ENCODE results near the gene HHAT.

The HHAT gene

DNA sequence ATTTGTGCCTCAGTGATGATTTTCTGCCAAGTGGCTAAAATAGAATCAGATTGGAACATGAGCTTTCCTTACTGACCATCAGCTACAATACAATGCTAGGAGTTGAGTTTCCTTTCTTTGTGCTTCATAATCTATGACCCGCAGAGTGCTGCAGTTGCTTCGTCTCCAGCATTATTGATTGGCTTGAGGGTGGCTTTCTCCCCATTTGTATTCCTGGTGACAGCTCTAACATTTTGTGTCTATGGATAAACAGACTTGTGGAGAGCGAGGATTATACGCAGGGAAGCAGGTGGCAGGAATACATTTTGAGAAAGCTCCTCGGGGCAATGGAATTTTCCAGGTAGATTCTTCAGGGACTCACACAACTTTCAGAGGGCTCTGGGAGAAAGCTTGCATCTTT is 223.2 kb downstream of the HHAT start:
- Mint-ChIP-seq H3K4me1 (ENCODE audit: low read depth) (no peaks in the 10 kb centered on the region), H3K4me3 (no peak overlapping the region), H3K27ac (no peak overlapping the region), H3K9me3 (no peaks in the 10 kb centered on the region), H3K27me3 (ENCODE audit: low read depth) (peaks cover 4% of the 10 kb centered on the region), H3K36me3 (ENCODE audit: low read depth) (no peaks in the 10 kb centered on the region)

DNA sequence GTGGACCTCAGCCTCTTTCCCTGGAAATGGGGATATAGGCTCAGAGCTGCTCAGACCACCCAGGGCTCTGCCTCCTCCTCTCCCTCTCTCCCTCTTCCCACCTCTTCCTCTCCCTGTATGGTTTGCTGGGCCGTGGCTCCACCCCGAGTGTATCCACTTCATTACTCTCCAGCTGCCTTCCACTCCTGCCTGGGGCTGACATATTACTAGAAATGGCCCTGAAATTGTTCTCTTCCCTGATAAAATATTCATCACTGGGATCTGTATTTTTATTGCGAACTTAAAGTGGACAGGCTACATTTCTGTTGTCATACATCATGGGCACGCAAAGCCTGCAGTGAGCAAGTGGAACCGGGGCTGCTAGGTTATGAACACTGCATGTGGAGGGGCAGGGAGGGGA is 225.0 kb downstream of the HHAT start:
- no peaks in the 10 kb centered on the region for H3K4me1 Mint-ChIP-seq (ENCODE audit: low read depth)
- H3K4me3 Mint-ChIP-seq = no peak overlapping the region
- peaks cover 4% of the 10 kb centered on the region for H3K27me3 Mint-ChIP-seq (ENCODE audit: low read depth)
- H3K36me3 Mint-ChIP-seq (ENCODE audit: low read depth) = no peaks in the 10 kb centered on the region
- no peak overlapping the region for H3K27ac Mint-ChIP-seq
- H3K9me3 Mint-ChIP-seq = no peaks in the 10 kb centered on the region

DNA sequence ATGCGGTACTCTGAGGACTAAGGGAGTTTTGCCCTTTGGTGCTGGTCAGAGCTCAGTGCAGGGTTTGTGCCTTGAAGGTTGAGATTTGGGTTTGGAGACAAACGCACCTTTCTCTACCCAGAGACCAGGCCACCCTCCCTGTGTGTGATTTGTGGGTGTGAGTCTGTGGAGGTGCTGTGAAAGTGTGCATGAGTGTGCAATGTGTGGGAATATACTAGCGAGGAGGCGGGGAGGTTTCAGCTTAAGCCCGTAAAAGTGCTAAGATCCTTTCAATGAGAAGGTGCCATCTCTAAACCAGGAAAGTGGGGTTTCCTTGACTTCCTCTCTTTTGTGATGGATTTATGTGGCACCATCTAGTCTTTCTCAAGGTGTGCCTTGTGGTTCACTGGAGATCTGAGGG is 225.7 kb downstream of the HHAT start:
- H3K36me3 Mint-ChIP-seq (ENCODE audit: low read depth) = no peaks in the 10 kb centered on the region
- no peak overlapping the region for H3K4me3 Mint-ChIP-seq
- no peak overlapping the region for H3K27ac Mint-ChIP-seq
- no peaks in the 10 kb centered on the region for H3K4me1 Mint-ChIP-seq (ENCODE audit: low read depth)
- peaks cover 4% of the 10 kb centered on the region for H3K27me3 Mint-ChIP-seq (ENCODE audit: low read depth)
- H3K9me3 Mint-ChIP-seq = no peaks in the 10 kb centered on the region

DNA sequence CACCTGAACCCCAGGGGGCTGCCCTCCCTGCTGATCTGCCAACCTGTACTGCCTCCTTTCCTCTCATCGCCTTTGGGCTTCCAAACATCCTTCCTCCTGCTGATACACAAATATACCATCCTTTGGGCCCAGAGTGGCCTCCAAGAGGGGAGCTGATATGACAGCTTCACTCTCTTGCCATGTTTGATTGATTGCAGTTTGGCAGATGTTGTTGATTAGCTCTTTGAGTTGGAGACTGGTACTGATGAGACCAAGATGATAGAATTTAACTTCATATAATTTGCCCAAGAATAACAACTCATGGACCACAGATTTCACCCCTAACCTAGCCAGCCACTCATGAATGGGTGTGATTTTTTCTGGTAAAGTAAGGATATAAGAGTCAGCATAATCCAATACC is 227.8 kb downstream of the HHAT start:
- Mint-ChIP-seq H3K27ac (no peak overlapping the region), H3K36me3 (ENCODE audit: low read depth) (no peaks in the 10 kb centered on the region), H3K27me3 (ENCODE audit: low read depth) (no peaks in the 10 kb centered on the region), H3K9me3 (no peaks in the 10 kb centered on the region), H3K4me1 (ENCODE audit: low read depth) (no peaks in the 10 kb centered on the region), H3K4me3 (no peak overlapping the region)

DNA sequence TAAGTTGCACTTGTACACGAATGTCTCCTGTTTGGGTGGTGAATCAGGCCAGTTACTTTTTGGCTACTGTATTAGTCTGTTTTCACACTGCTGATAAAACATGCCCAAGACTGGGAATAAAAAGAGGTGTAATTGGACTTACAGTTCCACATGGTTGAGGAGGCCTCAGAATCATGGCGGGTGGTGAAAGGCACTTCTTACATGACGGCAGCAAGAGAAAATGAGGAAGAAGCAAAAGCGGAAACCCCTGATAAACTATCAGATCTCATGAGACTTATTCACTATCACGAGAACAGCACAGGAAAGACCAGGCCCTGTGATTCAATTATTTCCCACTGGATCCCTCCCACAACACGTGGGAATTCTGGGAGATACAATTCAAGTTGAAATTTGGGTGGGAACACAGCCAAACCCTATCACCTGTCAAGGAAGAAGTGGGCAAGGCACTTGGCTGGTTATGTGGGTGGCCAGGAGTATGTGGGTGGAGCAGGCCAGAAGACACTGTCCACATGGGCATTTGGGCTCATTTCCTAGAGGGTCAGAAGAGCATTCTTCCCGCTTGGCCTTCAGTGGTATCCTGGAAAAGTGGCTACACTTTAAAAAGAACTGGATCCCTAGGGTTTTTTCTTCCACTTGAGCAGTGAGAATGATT is 228.8 kb downstream of the HHAT start:
- H3K4me1 Mint-ChIP-seq (ENCODE audit: low read depth) = no peaks in the 10 kb centered on the region
- H3K27ac Mint-ChIP-seq = no peak overlapping the region
- H3K4me3 Mint-ChIP-seq = no peak overlapping the region
- no peaks in the 10 kb centered on the region for H3K9me3 Mint-ChIP-seq
- no peaks in the 10 kb centered on the region for H3K36me3 Mint-ChIP-seq (ENCODE audit: low read depth)
- H3K27me3 Mint-ChIP-seq (ENCODE audit: low read depth) = no peaks in the 10 kb centered on the region

DNA sequence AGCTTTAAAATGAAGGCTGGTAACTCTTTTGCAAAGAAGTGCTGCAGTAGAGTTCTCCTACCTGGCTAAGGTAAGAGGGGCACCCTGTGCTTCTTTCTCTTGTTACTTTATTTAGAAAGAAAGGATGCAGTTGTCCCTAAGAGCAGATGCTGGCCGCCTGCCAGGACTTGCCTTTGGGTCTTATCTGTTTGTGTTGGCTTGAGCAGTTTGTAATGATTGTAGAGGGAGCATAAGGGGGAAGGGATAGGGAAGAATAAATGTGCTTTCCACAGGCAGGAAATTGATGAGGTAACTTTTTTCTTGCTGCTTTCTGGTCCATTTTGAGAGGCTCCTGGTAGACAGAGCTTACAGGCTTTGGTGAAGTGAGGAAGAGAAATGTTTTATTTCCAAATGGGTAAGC is 229.6 kb downstream of the HHAT start:
- Mint-ChIP-seq H3K4me3 (no peak overlapping the region), H3K27me3 (ENCODE audit: low read depth) (peaks cover 2% of the 10 kb centered on the region), H3K27ac (no peak overlapping the region), H3K36me3 (ENCODE audit: low read depth) (no peaks in the 10 kb centered on the region), H3K4me1 (ENCODE audit: low read depth) (no peaks in the 10 kb centered on the region), H3K9me3 (no peaks in the 10 kb centered on the region)

DNA sequence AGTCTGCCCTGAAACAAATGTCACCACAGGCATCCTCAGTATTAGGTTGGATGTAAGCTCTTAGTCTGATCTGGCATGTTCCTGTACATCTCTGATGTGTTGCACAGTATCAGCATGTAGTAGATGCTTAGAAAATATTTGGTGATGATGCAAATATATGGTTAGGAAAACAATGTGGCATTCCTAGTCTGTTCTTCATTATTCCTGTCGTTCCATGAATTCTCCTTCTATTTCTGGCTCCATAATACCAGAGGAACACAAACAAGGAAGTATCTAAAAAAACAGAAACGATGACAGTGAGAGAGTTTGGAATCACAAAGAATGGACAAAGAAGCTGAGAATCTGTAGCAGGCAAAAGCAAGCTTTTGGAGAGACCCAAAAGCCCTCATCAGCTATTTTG is 236.6 kb downstream of the HHAT start:
- no peak overlapping the region for H3K27ac Mint-ChIP-seq
- peaks cover 11% of the 10 kb centered on the region for H3K27me3 Mint-ChIP-seq (ENCODE audit: low read depth)
- H3K4me3 Mint-ChIP-seq = no peak overlapping the region
- H3K36me3 Mint-ChIP-seq (ENCODE audit: low read depth) = no peaks in the 10 kb centered on the region
- H3K4me1 Mint-ChIP-seq (ENCODE audit: low read depth) = no peaks in the 10 kb centered on the region
- no peaks in the 10 kb centered on the region for H3K9me3 Mint-ChIP-seq

DNA sequence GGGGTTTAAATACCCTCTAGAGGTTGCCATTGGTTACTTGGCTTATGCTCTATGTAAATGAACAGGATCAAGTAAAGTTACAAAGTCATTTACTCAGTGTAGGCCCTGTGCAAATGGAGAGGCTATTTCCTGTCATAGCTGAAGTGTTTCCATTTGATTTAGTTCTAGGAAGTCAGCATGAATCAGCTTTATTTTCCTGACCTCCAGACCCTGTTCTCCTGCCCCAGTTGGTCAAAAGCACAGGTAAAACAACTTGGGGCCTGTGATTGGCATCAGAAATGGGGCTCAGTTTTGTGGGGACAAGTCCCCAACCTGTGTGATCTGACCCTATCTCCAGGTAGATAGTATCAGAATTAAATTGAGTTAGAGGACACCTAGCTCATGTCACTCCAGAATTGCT is 239.9 kb downstream of the HHAT start:
- Mint-ChIP-seq H3K4me1 (ENCODE audit: low read depth) (no peaks in the 10 kb centered on the region), H3K27me3 (ENCODE audit: low read depth) (peaks cover 5% of the 10 kb centered on the region), H3K4me3 (no peak overlapping the region), H3K9me3 (no peaks in the 10 kb centered on the region), H3K36me3 (ENCODE audit: low read depth) (no peaks in the 10 kb centered on the region), H3K27ac (no peak overlapping the region)

DNA sequence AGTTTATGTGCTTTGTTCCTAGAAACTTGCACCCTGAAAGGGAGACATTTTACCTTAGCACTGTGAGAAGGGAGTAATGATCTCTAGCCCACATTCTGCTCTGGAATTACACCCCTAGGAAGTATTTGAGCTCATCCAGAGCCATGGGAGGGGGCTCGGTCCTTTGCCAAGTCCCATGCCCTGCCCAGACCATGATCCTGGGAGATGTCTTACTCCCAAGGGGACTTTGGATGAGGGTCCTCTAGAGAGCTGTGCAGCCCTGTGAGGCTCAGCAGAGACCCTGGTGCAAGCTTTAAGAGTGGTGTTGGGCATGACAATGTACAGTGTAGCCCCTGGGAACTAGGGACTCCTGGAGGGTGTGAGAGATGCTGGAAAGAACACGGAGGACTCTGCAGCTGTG is 241.4 kb downstream of the HHAT start:
- Mint-ChIP-seq H3K4me3 (no peak overlapping the region), H3K9me3 (no peaks in the 10 kb centered on the region), H3K4me1 (ENCODE audit: low read depth) (no peaks in the 10 kb centered on the region), H3K36me3 (ENCODE audit: low read depth) (no peaks in the 10 kb centered on the region), H3K27ac (no peak overlapping the region), H3K27me3 (ENCODE audit: low read depth) (no peaks in the 10 kb centered on the region)

DNA sequence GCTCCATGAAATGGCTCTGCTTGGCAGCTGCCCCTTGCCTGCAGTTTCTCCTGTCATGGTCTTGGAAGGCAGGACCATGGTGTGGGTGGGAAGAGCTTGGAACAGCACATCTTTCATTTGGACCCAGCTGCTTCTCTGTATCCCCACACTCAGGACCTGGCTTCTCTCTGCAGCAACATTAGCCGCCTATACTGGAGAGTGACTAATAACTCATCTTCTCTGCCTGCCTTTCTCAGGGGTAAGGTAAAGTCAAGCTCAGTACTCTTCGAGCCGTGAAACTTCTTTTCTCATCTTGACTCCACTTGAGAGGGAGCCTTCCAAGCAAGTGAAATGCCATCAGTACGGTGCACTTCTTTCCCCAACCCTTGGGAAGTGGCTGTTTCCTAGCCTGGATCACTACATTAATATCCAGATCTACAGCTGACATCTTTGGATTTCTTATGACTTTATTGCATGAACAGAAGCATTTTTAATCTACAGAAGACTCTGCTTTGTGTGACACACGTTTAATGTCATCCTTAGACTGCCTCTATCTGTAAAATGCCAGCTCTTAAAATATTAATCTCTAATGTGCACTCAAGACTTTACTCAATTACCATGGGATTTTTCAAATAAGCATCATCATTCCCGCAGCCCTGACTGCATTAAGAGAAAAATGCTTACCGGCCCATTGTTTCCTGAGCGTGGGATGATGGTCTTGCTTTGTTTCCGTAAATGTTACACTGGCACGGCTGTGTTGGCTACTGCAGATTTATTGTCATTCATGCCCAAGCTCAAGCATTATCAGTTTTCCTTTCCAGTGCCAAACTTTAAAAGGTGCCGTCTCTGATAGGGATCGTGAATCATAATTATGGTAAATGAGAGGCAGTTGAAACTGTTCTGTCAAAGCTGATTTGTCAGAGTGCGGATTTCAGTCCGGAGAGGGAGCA is 242.9 kb downstream of the HHAT start:
- Mint-ChIP-seq H3K4me3 (no peak overlapping the region), H3K27me3 (ENCODE audit: low read depth) (no peaks in the 10 kb centered on the region), H3K27ac (no peak overlapping the region), H3K36me3 (ENCODE audit: low read depth) (no peaks in the 10 kb centered on the region), H3K4me1 (ENCODE audit: low read depth) (no peaks in the 10 kb centered on the region), H3K9me3 (no peaks in the 10 kb centered on the region)

DNA sequence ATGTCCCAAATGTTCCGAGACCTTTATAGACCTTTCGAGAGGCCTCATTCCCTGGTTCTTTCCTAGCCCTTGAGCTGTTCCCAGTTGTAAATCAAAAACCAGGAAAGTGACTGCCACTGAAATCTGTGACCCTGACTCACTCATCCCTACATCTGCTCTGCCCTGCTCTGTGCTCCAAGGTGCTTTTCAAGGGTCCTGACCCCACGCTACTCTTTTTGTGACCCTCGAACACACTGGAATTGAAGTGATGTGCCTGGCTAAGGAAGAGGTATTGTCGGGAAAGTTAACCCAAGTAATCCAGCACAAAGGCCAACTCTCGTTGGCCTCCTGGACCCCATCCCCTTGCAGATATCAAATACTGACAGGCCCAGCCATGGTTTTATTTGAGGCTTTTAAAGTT is 244.4 kb downstream of the HHAT start:
- Mint-ChIP-seq H3K27me3 (ENCODE audit: low read depth) (no peaks in the 10 kb centered on the region), H3K27ac (no peak overlapping the region), H3K36me3 (ENCODE audit: low read depth) (no peaks in the 10 kb centered on the region), H3K4me1 (ENCODE audit: low read depth) (no peaks in the 10 kb centered on the region), H3K4me3 (no peak overlapping the region), H3K9me3 (peaks cover 9% of the 10 kb centered on the region)

DNA sequence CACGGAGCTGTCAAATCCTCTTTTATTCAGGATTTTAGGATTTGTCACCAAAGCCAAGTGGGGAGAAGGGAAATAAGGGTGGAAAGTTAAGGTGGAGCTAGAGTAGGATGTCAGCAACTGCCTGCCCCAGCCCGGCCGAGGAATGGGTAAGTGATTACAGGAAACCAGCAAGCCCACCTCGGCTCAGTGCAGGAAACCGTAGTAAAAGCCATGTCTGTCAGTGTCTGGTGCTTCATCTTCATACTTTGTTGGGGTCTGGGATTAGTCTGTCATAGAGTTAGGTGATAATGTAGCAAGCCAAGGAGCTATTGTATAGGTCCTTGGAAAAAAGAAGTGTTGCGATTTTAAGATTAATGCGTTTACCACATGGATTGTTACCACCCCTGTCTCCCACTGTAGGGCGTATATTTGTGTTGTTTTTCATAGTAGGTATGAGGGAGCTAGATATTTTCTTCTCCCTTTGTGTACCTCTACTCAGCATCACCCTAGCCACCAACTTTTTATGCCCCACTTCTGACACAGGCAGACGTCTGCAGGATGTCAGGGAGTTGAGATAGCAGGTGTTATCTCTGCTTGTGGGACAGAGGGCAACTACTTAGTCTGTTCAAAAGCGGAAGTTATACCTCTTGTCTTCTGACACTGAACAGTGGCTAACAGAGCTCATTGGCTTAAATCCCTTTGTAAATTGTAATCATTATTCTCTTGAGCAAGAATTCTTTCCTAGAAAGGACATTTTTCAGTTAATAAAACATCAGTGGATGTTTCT is 253.7 kb downstream of the HHAT start:
- peaks cover 3% of the 10 kb centered on the region for H3K27me3 Mint-ChIP-seq (ENCODE audit: low read depth)
- H3K36me3 Mint-ChIP-seq (ENCODE audit: low read depth) = no peaks in the 10 kb centered on the region
- no peak overlapping the region for H3K4me3 Mint-ChIP-seq
- H3K9me3 Mint-ChIP-seq = peaks cover 3% of the 10 kb centered on the region
- no peak overlapping the region for H3K27ac Mint-ChIP-seq
- no peaks in the 10 kb centered on the region for H3K4me1 Mint-ChIP-seq (ENCODE audit: low read depth)

DNA sequence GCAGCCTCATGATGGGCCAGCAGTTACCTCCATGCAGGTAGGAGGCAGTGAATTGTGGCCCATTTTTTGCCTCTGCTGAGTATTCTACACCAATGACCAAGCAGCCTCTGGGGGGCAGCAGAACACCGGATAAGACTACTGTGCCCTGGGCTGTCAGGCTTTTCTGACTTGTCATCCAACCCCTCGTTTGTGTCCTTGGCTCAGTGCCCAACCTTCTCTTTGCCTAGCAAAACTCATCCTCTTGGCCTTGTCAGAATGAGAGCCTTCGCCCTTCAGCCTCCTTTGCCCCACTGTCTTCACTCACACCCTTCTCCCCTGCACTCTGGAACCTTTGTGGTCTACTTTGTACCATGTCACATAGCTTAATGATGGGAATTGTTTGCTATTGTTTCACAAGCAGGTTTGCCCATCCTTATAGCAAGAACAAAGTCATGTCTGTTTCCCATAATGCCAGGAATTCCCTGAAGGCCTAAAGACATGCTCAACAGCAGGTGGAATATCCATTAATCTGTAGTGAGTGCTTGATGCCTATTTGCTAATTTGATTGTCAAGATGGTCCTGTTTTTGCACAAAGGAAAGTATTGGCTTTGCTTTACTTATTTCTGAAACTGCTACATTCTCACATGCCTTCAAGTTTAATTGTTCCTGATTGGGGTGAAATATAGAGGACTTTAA is 255.9 kb downstream of the HHAT start:
- Mint-ChIP-seq H3K36me3 (ENCODE audit: low read depth) (no peaks in the 10 kb centered on the region), H3K9me3 (no peaks in the 10 kb centered on the region), H3K27me3 (ENCODE audit: low read depth) (peaks cover 3% of the 10 kb centered on the region), H3K27ac (no peak overlapping the region), H3K4me3 (no peak overlapping the region), H3K4me1 (ENCODE audit: low read depth) (no peaks in the 10 kb centered on the region)

DNA sequence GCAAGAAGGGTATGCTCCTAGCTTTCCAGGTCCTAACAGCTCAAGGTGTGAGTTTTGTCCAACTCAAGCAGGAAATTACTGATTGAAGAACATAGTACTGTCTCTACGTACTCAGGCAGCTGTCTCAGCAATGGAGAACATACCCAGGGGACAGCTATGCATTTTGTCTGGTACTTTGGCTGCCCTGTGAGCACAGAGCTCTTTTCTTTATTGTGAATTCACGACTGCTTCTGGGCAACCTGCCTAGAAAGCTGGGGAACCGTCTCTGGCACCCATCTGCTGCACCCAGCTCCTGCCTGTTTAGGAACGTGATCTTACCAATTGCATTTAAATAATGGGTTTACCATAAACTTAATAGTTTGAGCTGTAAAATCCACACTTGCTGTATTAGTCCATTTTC is 258.1 kb downstream of the HHAT start:
- no peak overlapping the region for H3K27ac Mint-ChIP-seq
- no peaks in the 10 kb centered on the region for H3K36me3 Mint-ChIP-seq (ENCODE audit: low read depth)
- no peaks in the 10 kb centered on the region for H3K4me1 Mint-ChIP-seq (ENCODE audit: low read depth)
- no peaks in the 10 kb centered on the region for H3K27me3 Mint-ChIP-seq (ENCODE audit: low read depth)
- H3K4me3 Mint-ChIP-seq = no peak overlapping the region
- no peaks in the 10 kb centered on the region for H3K9me3 Mint-ChIP-seq
